Activated CD8-positive, alpha-beta memory T cell treated with anti-CD3 and anti-CD28 coated beads, Interleukin-2, amount 50 U/mL, for 48 hours (primary cell): ENCODE measurements around the gene MYCL.
"Not testable (repeated sequence)": the region's sequence is repeated elsewhere in the genome, so short reads cannot be mapped to it uniquely, and the experiment has no call there.

ENCODE experiments used
- DNase-seq: peaks from one replicate; pipeline ENCODE4 v3.0.0-alpha.2; 2020

The MYCL gene

GRCh38 chr1:39915499-39916129 is 13.9 kb upstream of the MYCL start:
- no peak for DNase-seq

- not testable (repeated sequence) for DNase-seq
These were observed 11.4 kb upstream of the MYCL start for GRCh38 chr1:39913136-39913535.

- no peak for DNase-seq
These were observed 8.5 kb upstream of the MYCL start for GRCh38 chr1:39910263-39910662.

- no peak for DNase-seq
These were observed 6.8 kb upstream of the MYCL start for GRCh38 chr1:39908534-39908933.

- DNase-seq: no peak
These were observed 6.1 kb upstream of the MYCL start for GRCh38 chr1:39907528-39908453.

- DNase-seq: no peak
These were observed 3.5 kb upstream of the MYCL start for GRCh38 chr1:39905172-39905571.

- DNase-seq: no peak
These were observed 717 bp upstream of the MYCL start for GRCh38 chr1:39902460-39902807.

- DNase-seq: peak; percentile 68
These were observed 328 bp downstream of the MYCL start for GRCh38 chr1:39901464-39901713.

- DNase-seq: peak; percentile 61
These were observed 854 bp downstream of the MYCL start for GRCh38 chr1:39900662-39901463.

GRCh38 chr1:39899611-39900538 is 1.8 kb downstream of the MYCL start:
- no peak for DNase-seq

GRCh38 chr1:39898648-39899603 is 2.8 kb downstream of the MYCL start:
- no peak for DNase-seq

GRCh38 chr1:39898191-39898590 is 3.5 kb downstream of the MYCL start:
- no peak for DNase-seq

- DNase-seq: no peak
These were observed 4.6 kb downstream of the MYCL start for GRCh38 chr1:39896909-39897685.

GRCh38 chr1:39895731-39896480 is 5.8 kb downstream of the MYCL start:
- no peak for DNase-seq

- DNase-seq: no peak
These were observed 6.7 kb downstream of the MYCL start for GRCh38 chr1:39894884-39895495.

GRCh38 chr1:39892601-39893595 is 8.8 kb downstream of the MYCL start:
- DNase-seq: no peak

GRCh38 chr1:39890880-39891279 is 10.8 kb downstream of the MYCL start:
- DNase-seq: no peak

GRCh38 chr1:39890273-39890672 is 11.4 kb downstream of the MYCL start:
- no peak for DNase-seq
